HG03342 (cell line): ENCODE results near the gene SRSF6.
A peak's percentile ranks its signal among the peaks of the same experiment; 100 is the strongest.
"Not testable (repeated sequence)": the region's sequence is repeated elsewhere in the genome, so short reads cannot be mapped to it uniquely, and the experiment has no call there.

ENCODE experiments used
- ATAC-seq: cut with Tn5 transposase; IDR thresholded peaks from one replicate; pipeline ENCODE4 v1.9.1; 2021; ENCODE audit warnings: mild to moderate bottlenecking, moderate library complexity; ENCODE audit not compliant: unreplicated experiment

Gene SRSF6

DNA sequence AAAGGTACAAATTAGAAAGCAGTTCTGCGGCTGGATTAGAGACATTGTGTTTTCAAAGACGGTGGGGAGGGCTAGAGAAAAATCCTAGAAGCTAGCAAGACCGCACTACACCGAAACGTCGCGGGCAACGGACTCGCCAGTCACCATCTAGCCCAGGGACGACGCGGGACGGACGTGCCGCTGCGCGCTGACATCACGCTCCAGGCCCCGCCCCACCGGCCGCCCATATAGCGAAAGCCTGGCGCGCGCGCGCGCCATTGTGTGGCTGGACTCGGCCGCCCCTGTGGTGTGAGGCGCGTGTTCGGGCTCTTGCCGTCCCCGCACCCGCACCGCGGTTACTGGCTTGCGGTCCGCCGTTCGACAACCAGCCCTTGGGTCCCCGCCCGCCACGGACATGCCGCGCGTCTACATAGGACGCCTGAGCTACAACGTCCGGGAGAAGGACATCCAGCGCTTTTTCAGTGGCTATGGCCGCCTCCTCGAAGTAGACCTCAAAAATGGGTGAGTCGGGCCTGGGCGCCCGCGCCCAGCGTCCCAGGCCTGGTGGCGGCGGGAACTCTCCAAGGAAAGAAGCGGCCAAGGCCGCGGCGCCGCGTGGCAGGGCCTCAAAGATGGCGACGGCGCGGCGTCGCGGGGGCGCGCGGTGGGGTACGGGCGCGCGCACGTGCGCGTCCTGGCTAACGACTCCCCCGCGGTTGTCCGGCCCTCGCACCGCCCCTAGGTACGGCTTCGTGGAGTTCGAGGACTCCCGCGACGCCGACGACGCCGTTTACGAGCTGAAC, at the start of gene SRSF6:
TSS of gene SRSF6 (plus strand) at position 257 of the 782 bp plus-strand sequence. CDS start at position 395, 138 bp downstream.
- peak; percentile 75 for ATAC-seq

DNA sequence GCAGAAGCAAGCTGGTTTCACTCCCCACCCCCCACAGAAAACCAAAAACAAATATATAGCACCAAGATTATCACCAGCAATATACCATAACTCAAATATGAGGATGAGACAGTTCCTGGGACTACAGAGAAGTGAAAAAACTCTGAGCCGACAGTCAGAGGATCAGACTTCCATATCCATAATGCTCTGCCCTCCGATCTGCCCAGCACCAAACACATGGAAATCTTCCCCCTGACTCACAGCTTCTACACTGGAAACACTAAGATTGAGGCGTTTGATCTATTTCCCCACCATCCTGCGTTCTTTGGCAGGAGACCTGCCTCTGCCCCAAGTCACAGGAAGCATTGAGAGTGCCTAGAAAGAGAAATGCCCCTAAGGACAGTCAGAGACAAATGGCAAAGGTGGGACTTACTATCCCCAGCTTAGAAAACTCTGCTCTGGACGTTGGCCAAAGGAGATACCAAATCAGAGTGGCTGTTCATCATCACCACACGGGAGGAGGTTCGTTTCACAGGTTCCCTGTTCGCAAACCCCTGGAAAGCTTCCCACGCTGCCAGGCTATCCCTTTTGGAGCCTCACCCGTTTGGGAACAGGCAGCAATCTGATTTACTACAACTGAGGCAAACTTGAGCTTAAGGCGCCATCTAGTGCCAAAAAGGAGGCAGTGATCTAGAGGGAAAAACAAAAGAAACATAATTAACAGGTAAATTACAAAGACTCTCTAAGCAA, 48.7 kb upstream of the SRSF6 start:
- ATAC-seq = no peak

DNA sequence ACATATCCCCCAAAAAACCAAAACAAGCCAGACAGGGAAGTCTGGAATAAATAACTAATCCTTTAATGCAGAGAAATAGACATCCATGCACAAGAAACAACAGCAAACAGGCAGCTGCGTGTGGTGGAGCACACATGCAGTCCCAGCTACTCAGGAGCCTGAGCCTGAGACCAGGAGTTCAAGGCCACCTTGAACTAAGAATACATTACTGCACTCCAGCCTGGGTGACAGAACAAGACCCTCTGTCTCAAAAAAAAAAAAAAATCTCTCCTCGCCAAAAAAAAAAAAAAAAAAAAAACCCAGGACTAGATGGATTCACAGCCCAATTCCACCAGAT, 48.2 kb upstream of the SRSF6 start:
- no peak for ATAC-seq

DNA sequence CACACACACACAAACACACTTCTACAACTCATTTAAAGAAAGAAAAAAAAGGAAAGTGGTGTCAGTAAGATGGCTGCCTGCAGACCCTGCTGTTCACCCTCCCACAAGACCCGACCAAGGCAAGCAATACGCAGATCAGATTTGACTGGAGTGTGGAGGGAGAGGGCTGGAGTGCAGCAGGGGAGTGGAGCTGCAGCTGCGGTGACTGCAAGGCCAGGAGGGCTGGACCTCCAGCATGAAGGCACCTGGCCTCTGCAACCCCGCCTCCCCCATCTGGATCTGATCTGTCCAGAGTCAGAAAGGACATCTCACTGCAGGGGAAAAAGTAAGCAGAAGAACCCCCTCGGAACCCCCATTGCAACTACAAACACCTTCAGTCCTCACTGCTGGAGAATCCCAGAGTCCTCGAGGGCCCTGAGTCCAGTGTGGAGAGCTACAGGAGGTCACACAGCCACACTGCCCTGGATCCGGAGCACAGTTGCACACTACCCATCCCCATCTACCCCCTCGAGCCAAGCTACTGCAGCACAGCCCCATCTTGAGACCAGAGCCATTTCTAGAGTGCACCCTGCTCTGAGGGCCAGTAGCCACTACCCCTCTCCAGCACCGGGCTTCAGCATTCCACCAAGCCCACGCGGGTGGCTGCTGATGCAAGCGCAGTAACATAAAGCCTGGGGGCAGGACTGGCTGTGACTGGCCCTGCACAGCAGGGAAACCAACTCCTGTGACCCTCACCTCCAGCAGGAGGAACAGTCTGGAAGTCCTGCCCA, 41.9 kb upstream of the SRSF6 start:
- ATAC-seq = no peak

DNA sequence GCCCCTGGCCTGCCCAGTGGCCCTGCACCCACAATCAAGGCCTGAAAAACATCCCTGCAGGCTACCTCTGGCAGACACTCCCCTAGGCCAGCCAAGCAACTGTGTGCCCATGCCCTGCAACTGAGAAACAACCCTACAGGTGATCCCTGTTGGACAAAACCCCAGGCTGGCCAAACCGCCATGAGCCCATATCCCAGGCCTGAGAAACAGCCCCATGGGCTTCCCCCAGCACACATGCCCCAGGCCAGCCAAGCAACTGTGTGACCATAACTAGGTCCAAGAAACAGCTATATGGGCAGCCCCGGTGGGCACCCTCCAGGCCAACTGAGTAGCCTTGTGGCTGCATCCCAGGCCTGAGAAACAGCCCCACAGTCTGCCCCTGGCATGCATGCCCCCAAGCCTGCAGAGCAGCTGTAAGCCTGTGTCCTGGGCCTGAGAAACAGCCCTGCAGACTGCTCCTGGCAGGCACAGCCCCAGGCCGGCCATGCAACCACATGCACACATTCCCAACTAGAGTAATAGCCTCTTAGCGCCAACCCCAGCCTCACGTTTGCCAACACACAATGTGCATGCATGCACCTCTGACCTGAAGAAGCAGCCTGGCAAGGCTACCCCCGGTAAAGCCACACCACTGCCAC, 41.0 kb upstream of the SRSF6 start:
- no peak for ATAC-seq

DNA sequence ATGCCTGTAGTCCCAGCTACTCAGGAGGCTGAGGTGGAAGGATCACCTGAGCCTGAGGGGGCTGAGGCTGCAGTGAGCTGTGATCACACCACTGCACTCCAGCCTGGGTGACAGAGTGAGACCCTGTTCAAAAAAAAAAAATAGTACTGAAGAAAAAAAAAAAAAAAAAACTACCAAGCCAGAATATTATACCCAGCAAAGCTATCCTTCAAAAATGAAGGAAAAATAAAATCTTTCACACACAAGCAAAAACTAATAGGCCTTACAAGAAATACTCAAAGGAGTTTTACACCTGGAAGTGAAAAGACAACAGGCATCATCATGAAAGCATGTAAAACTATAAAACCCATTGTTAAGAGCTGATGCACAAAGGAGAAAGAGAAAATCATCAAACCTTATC, 37.5 kb upstream of the SRSF6 start:
- no peak for ATAC-seq

DNA sequence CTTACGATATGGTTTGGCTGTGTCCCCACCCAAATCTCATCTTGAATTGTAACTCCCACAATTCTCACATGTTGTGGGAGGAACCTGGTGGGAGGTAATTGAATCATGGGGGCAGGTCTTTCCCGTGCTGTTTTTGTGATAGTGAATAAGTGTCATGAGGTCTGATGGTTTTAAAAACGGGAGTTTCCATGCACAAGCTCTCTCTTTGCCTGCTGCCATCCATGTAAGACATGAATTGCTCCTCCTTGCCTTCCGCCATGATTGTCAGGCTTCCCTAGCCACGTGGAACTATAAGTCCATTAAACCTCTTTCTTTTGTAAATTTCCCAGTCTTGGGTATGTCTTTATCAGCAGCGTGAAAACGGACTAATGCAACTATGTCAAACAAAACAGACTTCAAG, 36.8 kb upstream of the SRSF6 start:
- not testable (repeated sequence) for ATAC-seq

DNA sequence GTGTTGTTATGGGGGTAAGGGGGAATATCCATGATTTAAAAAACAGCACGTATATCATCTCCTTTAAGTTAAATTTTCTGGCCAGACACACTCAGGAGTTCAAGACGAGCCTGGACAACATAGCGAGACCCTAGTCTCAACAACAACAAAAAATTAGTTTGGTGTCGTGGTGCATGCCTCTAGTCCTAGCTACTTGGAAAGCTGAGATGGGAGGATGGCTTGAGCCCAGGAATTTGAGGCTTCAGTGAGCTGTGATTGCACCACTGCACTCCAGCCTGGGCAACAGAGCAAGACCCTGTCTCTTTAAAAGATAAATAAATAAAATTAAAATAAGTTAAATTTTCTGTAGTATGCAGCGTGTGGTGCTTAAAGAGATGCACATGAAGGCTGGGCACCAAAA, 31.5 kb upstream of the SRSF6 start:
- ATAC-seq = no peak

DNA sequence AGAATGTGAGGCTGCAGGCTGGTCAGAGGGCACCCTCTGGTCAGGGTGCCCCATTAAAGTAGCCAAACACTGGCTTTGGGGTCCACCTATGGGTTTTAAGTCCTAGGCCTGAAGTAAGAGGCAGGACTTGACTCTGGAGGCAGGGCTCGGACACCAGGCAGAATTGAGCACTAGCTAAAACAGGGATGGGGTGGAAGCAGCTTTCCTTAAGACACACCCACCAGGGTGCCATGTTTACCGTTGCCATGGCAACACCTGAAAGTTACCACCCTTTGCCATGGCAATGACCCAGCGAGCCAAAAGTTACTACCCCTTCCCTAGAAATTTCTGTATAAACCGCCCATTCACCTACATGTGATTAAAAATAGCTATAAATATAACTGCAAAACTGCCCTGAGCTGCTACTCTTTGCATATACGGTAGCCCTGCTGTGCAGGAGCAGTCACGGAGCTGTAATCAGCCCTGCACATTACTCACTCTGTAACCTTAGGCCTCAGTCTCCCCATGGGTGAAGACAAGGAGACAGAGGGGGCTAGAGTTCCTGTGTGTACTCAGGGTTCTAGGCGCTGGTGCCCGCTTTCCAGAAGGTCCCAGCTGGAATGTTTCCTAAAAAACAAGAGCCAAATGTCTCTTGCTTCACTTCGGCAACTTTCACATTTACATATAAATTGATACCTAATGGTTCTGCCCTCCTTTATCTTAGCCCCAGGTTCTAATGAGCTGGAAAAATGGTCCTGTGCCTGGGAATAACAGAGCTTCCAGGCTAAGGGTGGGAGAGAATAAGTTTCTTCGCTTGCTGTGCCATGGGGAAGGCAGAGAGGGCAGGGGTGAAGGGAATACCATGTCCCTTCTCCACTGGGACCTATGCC, 27.2 kb upstream of the SRSF6 start:
- ATAC-seq = no peak

DNA sequence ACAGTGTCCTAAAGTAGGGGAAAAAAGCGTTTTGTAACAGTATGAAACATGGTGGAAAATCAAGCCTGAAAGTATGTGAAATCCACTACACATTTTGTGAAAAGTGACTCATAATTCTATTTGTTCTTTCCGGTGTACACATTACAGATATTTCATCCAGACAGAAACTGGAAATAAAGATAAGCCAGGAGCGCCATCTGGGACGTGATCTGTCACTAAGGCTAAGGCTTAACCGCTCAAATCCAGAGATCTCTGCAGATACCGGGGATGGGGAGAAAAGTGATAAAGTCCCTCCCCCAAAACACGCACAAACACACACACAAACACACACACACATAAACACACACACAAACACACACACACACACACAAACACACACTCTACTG, 26.6 kb upstream of the SRSF6 start:
- no peak for ATAC-seq

DNA sequence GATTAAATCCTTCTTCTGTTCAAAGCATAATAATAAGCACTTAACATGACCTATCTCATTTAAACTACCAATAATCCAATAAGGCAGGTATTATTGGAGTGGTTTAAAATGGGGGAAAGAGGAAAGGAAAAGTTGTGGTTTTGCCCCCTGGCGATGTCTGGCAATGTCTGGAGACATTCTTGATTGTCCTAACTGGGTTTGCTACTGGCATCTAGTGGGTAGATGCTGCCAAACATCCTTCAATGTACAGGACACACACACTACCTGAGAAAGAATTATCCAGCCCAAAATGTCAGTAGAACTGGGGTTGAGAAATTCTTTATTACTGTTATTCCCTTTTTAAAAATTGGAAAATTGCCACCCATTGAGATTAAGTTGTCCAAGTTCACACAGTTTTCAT, 25.2 kb upstream of the SRSF6 start:
- no peak for ATAC-seq

DNA sequence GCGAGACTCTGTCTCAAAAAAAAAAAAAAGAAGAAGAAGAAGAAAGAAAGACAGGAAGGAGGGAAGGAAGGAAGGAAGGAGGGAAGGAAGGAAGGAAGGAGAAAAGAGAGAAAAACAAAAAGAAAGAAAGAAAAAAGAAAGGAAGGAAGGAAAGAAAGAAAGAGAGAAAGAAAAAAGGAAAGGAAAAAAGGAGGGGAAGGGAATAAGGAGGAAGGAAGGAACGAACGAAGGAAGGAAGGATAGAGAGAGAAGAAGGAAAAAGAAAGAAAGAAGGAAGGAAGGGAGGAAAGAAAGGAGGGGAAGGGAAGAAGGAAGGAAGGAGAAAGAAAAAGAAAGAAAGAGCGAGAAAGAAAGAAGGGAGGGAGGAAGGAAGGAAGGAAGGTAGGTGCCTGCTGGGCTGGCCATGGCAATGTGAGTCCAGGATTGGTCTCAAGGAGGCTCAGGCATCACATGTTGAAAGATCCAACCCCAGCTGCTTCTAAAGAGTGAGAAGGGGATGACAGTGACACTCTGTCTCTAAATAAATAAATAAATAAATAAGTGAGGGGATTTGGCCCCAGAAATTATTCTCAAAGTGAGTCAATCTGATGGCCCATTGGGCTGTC, 24.3 kb upstream of the SRSF6 start:
- no peak for ATAC-seq

DNA sequence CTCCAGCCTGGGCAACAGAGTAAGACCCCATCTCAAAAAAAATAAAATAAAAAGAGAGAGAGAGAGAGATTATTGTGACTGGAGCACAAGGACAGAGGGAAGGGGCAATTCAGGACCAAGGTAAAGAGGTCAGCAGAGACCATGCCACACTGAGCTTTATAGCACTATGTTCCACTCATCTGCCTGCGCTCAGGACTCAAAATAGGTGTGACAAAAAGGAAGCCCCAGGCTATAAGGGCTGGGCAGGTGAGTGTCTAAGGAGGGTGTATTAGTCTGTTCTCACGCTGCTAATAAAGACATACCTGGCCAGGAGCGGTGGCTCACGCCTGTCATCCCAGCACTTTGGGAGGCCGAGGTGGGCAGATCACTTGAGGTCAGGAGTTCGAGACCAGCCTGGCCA, 23.1 kb upstream of the SRSF6 start:
- ATAC-seq = no peak

DNA sequence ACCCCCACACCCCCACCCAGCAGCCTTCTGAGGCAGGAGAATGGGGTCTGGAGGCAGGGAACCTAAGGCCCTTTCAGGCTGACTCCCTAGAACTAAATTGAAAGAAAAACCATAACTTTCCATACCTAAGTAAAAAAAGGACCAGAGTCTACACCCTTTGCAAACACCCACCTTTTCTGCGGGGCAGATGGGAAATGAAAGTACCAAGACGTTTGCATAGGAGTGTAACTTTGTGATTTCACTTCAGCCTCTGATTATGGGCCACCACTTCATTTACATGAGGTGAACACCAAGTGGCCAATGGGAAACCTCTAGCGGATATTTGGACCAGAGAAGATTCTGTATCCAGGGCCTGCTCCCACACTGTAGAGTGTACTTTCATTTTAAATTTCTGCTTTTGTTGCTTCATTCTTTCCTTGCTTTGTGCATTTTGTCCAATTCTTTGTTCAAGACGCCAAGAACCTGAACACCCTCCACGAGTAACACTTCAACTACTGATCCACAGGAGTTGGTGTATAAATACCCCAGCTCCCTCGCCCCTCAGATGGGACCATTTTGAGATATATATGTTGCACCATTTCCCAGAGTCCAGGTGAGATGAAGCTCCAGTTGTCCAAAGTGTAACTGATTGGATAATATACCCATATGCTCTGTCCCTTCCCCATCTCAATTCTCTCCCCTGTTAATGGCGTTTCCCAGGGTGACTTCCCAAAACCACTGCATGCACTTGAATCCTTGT, 18.9 kb upstream of the SRSF6 start:
- ATAC-seq = no peak

DNA sequence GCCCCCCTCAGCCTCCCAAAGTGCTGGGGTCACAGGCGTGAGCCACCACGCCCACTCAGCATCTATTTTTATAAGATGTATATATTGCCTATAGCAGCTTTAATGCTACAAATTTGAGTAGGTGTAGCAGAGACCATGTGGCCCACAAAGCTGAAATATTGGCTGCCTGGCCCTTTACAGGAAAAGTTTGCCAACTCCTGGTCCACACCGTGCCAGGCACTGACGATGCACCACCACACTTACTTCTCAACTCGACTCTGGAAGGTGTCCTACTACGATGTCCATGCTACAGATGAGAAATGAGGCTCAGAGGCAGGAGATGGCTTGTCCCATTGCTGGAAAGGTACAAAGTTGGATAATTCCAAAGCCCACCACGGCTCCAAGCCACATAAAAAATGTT, 17.2 kb upstream of the SRSF6 start:
- ATAC-seq = no peak

DNA sequence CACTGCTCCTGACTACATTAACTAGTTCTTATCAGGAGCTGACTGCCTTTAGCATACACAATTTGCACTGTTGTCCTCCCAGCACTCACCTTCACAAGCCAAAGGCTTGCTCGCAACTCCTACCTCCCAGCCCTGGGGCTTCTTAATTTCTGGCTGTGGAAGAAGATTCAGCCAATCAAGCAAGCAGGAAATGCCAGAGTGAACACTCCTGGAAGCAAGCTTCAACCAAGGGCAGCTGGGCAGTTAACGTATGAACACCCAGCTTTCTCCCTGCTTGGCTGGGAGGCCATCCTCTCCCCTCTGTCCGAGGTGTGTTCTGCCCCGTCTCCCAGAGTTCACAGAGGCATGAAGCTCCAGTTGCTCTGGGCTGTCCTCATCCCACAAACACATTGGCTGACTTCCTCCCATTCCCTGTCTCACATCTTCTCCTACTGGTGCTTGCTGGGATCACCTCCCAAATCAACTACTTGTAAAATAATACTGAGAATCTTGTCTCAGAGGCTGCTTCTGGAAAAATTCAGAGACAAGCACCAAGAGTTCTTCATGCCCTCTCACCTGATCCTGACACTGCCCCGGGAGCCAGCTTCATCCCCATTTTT, 15.3 kb upstream of the SRSF6 start:
- no peak for ATAC-seq

DNA sequence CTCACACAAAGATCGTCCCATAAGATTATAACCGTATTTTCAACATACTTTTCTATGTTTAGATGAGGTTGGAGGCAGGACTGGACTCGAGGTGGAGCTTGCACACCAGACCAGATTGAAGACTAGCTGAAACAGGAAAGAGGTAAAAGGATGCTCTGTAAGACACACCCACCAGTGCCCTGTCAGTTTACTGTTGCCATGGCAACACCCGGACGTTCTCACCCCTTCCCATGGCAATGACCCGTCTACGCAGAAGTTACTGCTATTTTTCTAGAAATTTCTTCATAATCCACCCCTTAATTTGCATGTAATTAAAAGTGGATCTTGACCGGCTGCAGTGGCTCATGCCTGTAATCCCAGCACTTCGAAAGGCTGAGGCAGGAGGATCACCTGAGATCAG, 13.6 kb upstream of the SRSF6 start:
- no peak for ATAC-seq

DNA sequence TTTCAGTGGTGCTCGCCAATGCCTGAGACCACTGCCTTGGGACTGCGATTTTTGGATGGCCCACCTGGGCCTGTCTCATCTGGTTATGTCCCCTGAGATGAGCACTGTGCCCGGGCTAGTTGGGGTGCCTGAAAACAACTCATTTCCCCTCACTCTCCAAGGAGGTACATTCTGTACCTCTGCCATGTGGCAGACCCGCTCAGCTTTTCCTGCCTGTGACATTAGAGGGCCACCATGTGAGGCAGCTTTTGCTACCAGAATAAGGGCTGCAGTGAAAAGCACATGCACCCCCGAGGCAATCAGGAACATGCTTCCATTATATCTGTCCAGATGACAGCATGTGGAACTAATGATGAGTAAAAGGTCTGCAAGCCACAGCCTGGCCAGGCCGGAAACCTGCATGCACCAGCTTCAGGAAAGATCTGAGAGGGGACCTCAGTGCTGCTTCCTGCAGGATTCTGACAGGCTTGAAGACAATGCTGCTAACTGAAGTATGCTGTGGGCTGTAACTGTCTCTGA, 11.3 kb upstream of the SRSF6 start:
- no peak for ATAC-seq

DNA sequence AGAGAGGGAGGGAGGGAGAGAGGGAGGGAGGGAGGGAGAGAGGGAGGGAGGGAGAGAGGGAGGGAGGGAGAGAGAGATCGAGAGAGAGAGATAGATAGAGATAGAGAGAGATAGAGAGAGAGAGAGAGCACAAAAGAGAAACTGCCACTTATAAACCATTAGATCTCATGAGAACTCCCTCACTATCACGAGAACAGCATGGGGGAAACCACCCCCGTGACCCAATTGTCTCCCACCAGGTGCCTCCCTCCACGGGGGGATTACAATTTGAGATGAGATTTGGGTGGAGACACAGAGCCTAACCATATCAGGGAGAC, 9.3 kb upstream of the SRSF6 start:
- ATAC-seq = not testable (repeated sequence)
